ENCODE data around the gene PHF21A.

The PHF21A gene

DNA sequence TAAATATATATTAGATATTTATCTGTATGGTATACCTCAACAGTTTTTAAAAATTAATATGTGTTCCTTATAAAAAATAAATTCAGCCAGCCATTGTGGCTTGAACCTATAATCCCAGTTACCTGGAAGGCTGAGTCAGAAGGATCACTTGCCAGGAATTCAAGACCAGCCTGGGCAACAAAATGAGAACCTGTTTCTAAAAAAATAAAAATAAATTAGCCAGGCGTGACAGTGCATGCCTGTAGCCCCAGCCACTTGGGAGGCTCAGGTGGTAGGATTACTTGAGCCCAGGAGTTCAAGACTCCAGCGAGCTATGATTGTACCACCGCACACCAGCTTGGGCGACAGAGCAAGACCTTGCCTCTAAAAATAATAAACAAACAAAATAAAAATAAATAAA is 54.9 kb downstream of the PHF21A start:
- Histone ChIP-seq H3K27me3 (ENCODE audit: low read length) (no peaks in the 10 kb centered on the region), H4K20me1 (ENCODE audit: low read depth, low read length) (no peaks in the 10 kb centered on the region), H3K4me2 (ENCODE audit: low read depth, low read length, poor library complexity, severe bottlenecking) (no peak overlapping the region), H3K9me3 (ENCODE audit: insufficient read depth, low read length) (no peaks in the 10 kb centered on the region), H3K9me2 (replicated peaks; ENCODE audit: insufficient read depth, low read length) (no peaks in the 10 kb centered on the region), H3F3A (ENCODE audit: insufficient read depth) (no peaks in the 10 kb centered on the region), H3K79me2 (ENCODE audit: insufficient read depth, low read length) (no peaks in the 10 kb centered on the region), H3K4me3 (ENCODE audit: insufficient read depth, low read length, poor library complexity, severe bottlenecking) (no peak overlapping the region), H3K9ac (ENCODE audit: low read length) (no peak overlapping the region), H3K27ac (ENCODE audit: low read depth, low read length) (no peak overlapping the region), H3K36me3 (ENCODE audit: low read length) (peaks cover 3% of the 10 kb centered on the region; the same call in 1 of the 2 replicates), H2AFZ (ENCODE audit: low read depth, low read length, severe bottlenecking) (no peak overlapping the region)
- no peak for TF ChIP-seq EZH2phosphoT487 (conservative IDR thresholded peaks at IDR 0.05; ENCODE audit: low read length)
- TF ChIP-seq CTCF (IDR thresholded peaks at IDR 0.05; ENCODE audit: insufficient read depth, low read length, poor library complexity, severe bottlenecking): no peak

DNA sequence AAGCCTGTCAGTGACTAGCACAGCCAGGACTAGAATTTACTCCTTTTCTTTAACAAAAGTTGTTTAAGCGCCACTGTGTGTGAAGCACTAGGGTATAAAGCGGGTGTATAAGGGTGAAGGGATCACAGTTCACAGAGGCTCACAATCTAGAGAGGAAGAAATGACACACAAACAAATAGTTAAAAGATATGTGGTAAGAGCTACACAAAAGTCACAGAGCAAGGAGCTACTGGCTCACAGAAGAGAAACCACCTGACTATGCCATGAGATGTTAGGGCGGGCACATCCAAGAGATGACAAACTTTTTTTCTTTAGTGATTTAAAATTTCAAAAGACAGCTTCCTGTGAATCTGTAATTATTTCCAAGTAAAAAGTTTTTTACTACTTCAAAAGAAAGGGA is 55.6 kb downstream of the PHF21A start:
- H3K79me2 ChIP-seq (ENCODE audit: insufficient read depth, low read length): no peaks in the 10 kb centered on the region
- no peaks in the 10 kb centered on the region for H3K9me2 ChIP-seq (replicated peaks; ENCODE audit: insufficient read depth, low read length)
- no peak overlapping the region for H3K27ac ChIP-seq (ENCODE audit: low read depth, low read length)
- H3K4me2 ChIP-seq (ENCODE audit: low read depth, low read length, poor library complexity, severe bottlenecking): no peak overlapping the region
- no peaks in the 10 kb centered on the region for H3F3A ChIP-seq (ENCODE audit: insufficient read depth)
- TF ChIP-seq CTCF (IDR thresholded peaks at IDR 0.05; ENCODE audit: insufficient read depth, low read length, poor library complexity, severe bottlenecking) (no peak), EZH2phosphoT487 (conservative IDR thresholded peaks at IDR 0.05; ENCODE audit: low read length) (no peak)
- H3K9me3 ChIP-seq (ENCODE audit: insufficient read depth, low read length): no peaks in the 10 kb centered on the region
- no peak overlapping the region for H3K4me3 ChIP-seq (ENCODE audit: insufficient read depth, low read length, poor library complexity, severe bottlenecking)
- no peaks in the 10 kb centered on the region for H4K20me1 ChIP-seq (ENCODE audit: low read depth, low read length)
- H3K9ac ChIP-seq (ENCODE audit: low read length): no peak overlapping the region
- peaks cover 3% of the 10 kb centered on the region; the same call in 1 of the 2 replicates for H3K36me3 ChIP-seq (ENCODE audit: low read length)
- no peaks in the 10 kb centered on the region for H3K27me3 ChIP-seq (ENCODE audit: low read length)
- no peak overlapping the region for H2AFZ ChIP-seq (ENCODE audit: low read depth, low read length, severe bottlenecking)

GRCh38 chr11:46064221-46064620 is 57.0 kb downstream of the PHF21A start:
- Histone ChIP-seq H3K9ac (ENCODE audit: low read length) (no peak overlapping the region), H3K9me2 (replicated peaks; ENCODE audit: insufficient read depth, low read length) (no peaks in the 10 kb centered on the region), H3K27ac (ENCODE audit: low read depth, low read length) (no peak overlapping the region), H3K9me3 (ENCODE audit: insufficient read depth, low read length) (no peaks in the 10 kb centered on the region), H3K79me2 (ENCODE audit: insufficient read depth, low read length) (no peaks in the 10 kb centered on the region), H3K36me3 (ENCODE audit: low read length) (peaks cover 3% of the 10 kb centered on the region; the same call in 1 of the 2 replicates), H4K20me1 (ENCODE audit: low read depth, low read length) (no peaks in the 10 kb centered on the region), H2AFZ (ENCODE audit: low read depth, low read length, severe bottlenecking) (no peak overlapping the region), H3K27me3 (ENCODE audit: low read length) (no peaks in the 10 kb centered on the region), H3F3A (ENCODE audit: insufficient read depth) (no peaks in the 10 kb centered on the region), H3K4me2 (ENCODE audit: low read depth, low read length, poor library complexity, severe bottlenecking) (no peak overlapping the region), H3K4me3 (ENCODE audit: insufficient read depth, low read length, poor library complexity, severe bottlenecking) (no peak overlapping the region)
- TF ChIP-seq EZH2phosphoT487 (conservative IDR thresholded peaks at IDR 0.05; ENCODE audit: low read length) (no peak), CTCF (IDR thresholded peaks at IDR 0.05; ENCODE audit: insufficient read depth, low read length, poor library complexity, severe bottlenecking) (no peak)
